Neural progenitor cell (in vitro differentiated cells): Measurements from ENCODE around the gene MGRN1. TPM values are rescaled to one million over a fixed set of nuclear protein-coding genes. Genes with fewer than 3 reads are reported as not detected.

Source experiments
- DNase-seq: peaks from one replicate; pipeline ENCODE4 v3.0.0-alpha.2; 2016; ENCODE audit warnings: low spot score
- H2AFZ ChIP-seq: fragments of 200-600 bp; sonication (generic); replicated peaks from 2 replicates; pipeline ENCODE4 v1.6.1; 2016; ENCODE audit warnings: antibody characterized with exemption
- H3F3A ChIP-seq: fragments of 200-600 bp; sonication (generic); 2 replicates; pipeline ENCODE4 v1.6.1; 2016; ENCODE audit warnings: antibody characterized with exemption, low read depth
- H3K27ac ChIP-seq: fragments of 200-600 bp; sonication (generic); 2 replicates; pipeline ENCODE4 v1.5.1; 2016; ENCODE audit warnings: mild to moderate bottlenecking
- H3K27me3 ChIP-seq: fragments of 200-600 bp; sonication (generic); 2 replicates; pipeline ENCODE4 v1.6.1; 2016; ENCODE audit warnings: mild to moderate bottlenecking, moderate library complexity
- H3K36me3 ChIP-seq: fragments of 200-600 bp; sonication (generic); 2 replicates; pipeline ENCODE4 v1.5.1; 2016
- H3K4me1 ChIP-seq: fragments of 200-600 bp; sonication (generic); 2 replicates; pipeline ENCODE4 v1.6.1; 2016; ENCODE audit warnings: mixed run types
- H3K4me2 ChIP-seq: fragments of 200-600 bp; sonication (generic); 2 replicates; pipeline ENCODE4 v1.6.1; 2016
- H3K4me3 ChIP-seq: fragments of 200-600 bp; sonication (generic); 2 replicates; pipeline ENCODE4 v1.5.1; 2016
- H3K79me2 ChIP-seq: fragments of 200-600 bp; sonication (generic); 2 replicates; pipeline ENCODE4 v1.6.1; 2016; ENCODE audit warnings: low read depth
- H3K9ac ChIP-seq: fragments of 200-600 bp; sonication (generic); 2 replicates; pipeline ENCODE4 v1.6.1; 2016
- H3K9me3 ChIP-seq: fragments of 200-600 bp; sonication (generic); 2 replicates; pipeline ENCODE4 v1.5.1; 2016; ENCODE audit warnings: low read depth
- H4K20me1 ChIP-seq: fragments of 200-600 bp; sonication (generic); 2 replicates; pipeline ENCODE4 v1.6.1; 2016; ENCODE audit warnings: low read depth
- H3K27ac Mint-ChIP-seq: 3 replicates; pipeline ENCODE4 v1.8.0; 2021; ENCODE audit warnings: mixed read lengths
- H3K27me3 Mint-ChIP-seq: 2 replicates; pipeline ENCODE4 v1.8.0; 2022; ENCODE audit warnings: low read depth, mild to moderate bottlenecking, inconsistent platforms, moderate library complexity, mixed read lengths; ENCODE audit not compliant: insufficient read depth
- H3K36me3 Mint-ChIP-seq: 3 replicates; pipeline ENCODE4 v1.8.0; 2021; ENCODE audit warnings: mixed read lengths
- H3K4me1 Mint-ChIP-seq: 3 replicates; pipeline ENCODE4 v1.8.0; 2021; ENCODE audit warnings: mixed read lengths
- H3K4me3 Mint-ChIP-seq: 3 replicates; pipeline ENCODE4 v1.8.0; 2021; ENCODE audit warnings: mild to moderate bottlenecking, moderate library complexity, mixed read lengths
- H3K9me3 Mint-ChIP-seq: 3 replicates; pipeline ENCODE4 v1.8.0; 2020; ENCODE audit warnings: mixed read lengths
- CTCF ChIP-seq: fragments of 200-600 bp; sonication (generic); IDR thresholded peaks from 2 replicates; pipeline ENCODE4 v1.5.1; 2017; ENCODE audit warnings: antibody characterized with exemption, mild to moderate bottlenecking
- EZH2 ChIP-seq: fragments of 200-600 bp; sonication (generic); IDR thresholded peaks from 2 replicates; pipeline ENCODE4 v1.6.1; 2017; ENCODE audit warnings: antibody characterized with exemption, mild to moderate bottlenecking, moderate library complexity
- EZH2phosphoT487 ChIP-seq: fragments of 200-600 bp; sonication (generic); IDR thresholded peaks from 2 replicates; pipeline ENCODE4 v1.6.1; 2017; ENCODE audit warnings: antibody characterized with exemption
- total RNA-seq: library from RNA; depleted of rRNA; stranded (reverse); fragments of >200 nt; gene quantifications from 2 replicates; pipeline ENCODE4 v1.2.3, GENCODE V29; 2015; ENCODE audit warnings: low replicate concordance

The MGRN1 gene
- total RNA-seq, 1 donor from 2014 or later = 17.5 TPM

DNA sequence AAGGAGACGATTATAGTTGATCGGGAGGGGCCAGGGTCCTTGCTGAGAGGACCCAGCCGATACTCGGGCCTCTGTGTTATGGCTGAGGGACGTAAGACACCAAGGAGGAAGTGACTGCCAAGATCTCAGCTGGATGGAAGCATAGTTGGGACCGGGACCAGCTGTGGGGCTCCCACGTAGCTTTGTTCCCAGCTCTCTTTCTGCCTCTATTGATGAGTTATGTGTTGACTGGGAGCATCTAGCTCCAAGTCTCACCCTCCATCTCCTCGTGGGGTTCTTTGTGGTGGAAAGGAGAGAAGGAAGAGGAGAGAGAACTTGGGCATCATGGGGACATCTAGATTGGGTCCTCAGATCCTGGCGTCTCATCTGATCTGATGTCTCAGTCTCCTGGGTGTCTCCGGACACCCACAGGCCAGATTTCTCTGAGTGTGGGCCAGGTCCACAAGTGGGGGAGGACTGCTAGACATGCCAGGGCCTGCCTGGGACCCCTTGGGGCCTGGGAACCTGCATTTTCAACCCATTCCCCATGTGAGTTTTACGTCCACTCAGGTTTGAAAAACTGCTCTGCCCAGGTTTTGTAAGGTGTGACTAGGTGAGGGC is 1.0 kb downstream of the MGRN1 start:
- peak overlapping the region; percentile 99 for H3K4me3 Mint-ChIP-seq
- Histone ChIP-seq H3K27ac (no peak overlapping the region), H3K79me2 (peaks cover 56% of the 10 kb centered on the region)

GRCh38 chr16:4626396-4626795 is 1.8 kb downstream of the MGRN1 start:
- Histone ChIP-seq H3F3A (peaks cover 14% of the 10 kb centered on the region), H3K4me3 (no peak overlapping the region), H3K36me3 (no peaks in the 10 kb centered on the region), H3K4me2 (no peak overlapping the region), H3K27me3 (no peaks in the 10 kb centered on the region), H3K9me3 (no peaks in the 10 kb centered on the region), H4K20me1 (peaks cover 43% of the 10 kb centered on the region), H3K9ac (no peak overlapping the region), H3K27ac (no peak overlapping the region), H3K4me1 (peaks cover 7% of the 10 kb centered on the region), H3K79me2 (peaks cover 63% of the 10 kb centered on the region), H2AFZ (no peak overlapping the region)
- peak; percentile 1 for DNase-seq
- Mint-ChIP-seq H3K36me3 (peaks cover 25% of the 10 kb centered on the region), H3K9me3 (peaks cover 12% of the 10 kb centered on the region), H3K27me3 (peaks cover 8% of the 10 kb centered on the region), H3K4me3 (peak overlapping the region; percentile 99), H3K4me1 (peaks cover 22% of the 10 kb centered on the region), H3K27ac (no peak overlapping the region)
- no peak for TF ChIP-seq EZH2
- TF ChIP-seq EZH2phosphoT487 = no peak
- TF ChIP-seq CTCF = no peak

More for the DNA sequence above, 1.0 kb downstream of the MGRN1 start:
- DNase-seq = peak; percentile 3
- H3K4me3 ChIP-seq = peak overlapping the region; percentile 91
- TF ChIP-seq EZH2phosphoT487 = no peak
- no peak for TF ChIP-seq EZH2
- no peak for TF ChIP-seq CTCF
- H3K9ac ChIP-seq = no peak overlapping the region
- H3K36me3 ChIP-seq = no peaks in the 10 kb centered on the region
- peaks cover 18% of the 10 kb centered on the region for H3K36me3 Mint-ChIP-seq
- peaks cover 14% of the 10 kb centered on the region for H3F3A ChIP-seq
- H2AFZ ChIP-seq = peak overlapping the region; percentile 75
- no peaks in the 10 kb centered on the region for H3K27me3 ChIP-seq
- H3K27me3 Mint-ChIP-seq = peaks cover 4% of the 10 kb centered on the region
- H3K9me3 ChIP-seq = no peaks in the 10 kb centered on the region
- H3K4me1 ChIP-seq = peaks cover 7% of the 10 kb centered on the region
- H3K9me3 Mint-ChIP-seq = peaks cover 5% of the 10 kb centered on the region
- peaks cover 36% of the 10 kb centered on the region for H4K20me1 ChIP-seq
- peak overlapping the region; percentile 86 for H3K4me2 ChIP-seq
- peak overlapping the region; percentile 99 for H3K27ac Mint-ChIP-seq
- H3K4me1 Mint-ChIP-seq = peaks cover 22% of the 10 kb centered on the region

DNA sequence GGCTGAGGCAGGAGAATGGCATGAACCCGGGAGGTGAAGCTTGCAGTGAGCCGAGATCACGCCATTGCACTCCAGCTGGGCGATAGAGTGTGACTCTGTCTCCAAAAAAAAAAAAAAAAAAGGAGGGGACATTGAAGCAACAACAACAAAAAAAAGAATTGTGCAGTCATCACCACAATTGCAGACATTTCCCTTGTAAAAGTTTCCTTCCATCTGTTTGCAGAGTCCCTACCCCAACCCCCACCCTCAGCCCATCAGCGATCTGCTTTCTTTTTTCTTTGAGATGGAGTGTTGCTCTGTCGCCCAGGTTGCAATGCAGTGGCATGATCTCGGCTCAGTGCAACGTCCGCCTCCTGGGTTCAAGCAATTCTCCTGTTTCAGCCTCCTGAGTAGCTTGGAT is 3.7 kb downstream of the MGRN1 start:
- H3K9me3 ChIP-seq = no peaks in the 10 kb centered on the region
- H3K36me3 ChIP-seq = no peaks in the 10 kb centered on the region
- H3K4me3 Mint-ChIP-seq = no peak overlapping the region
- peaks cover 14% of the 10 kb centered on the region for H3F3A ChIP-seq
- no peak for DNase-seq
- no peak for TF ChIP-seq CTCF
- no peak for TF ChIP-seq EZH2phosphoT487
- TF ChIP-seq EZH2 = no peak
- peaks cover 7% of the 10 kb centered on the region for H3K4me1 ChIP-seq
- no peak overlapping the region for H2AFZ ChIP-seq
- peaks cover 49% of the 10 kb centered on the region for H4K20me1 ChIP-seq
- peaks cover 30% of the 10 kb centered on the region for H3K36me3 Mint-ChIP-seq
- peaks cover 22% of the 10 kb centered on the region for H3K4me1 Mint-ChIP-seq
- no peak overlapping the region for H3K4me3 ChIP-seq
- H3K79me2 ChIP-seq = peaks cover 76% of the 10 kb centered on the region
- H3K4me2 ChIP-seq = no peak overlapping the region
- peaks cover 8% of the 10 kb centered on the region for H3K27me3 Mint-ChIP-seq
- no peak overlapping the region for H3K27ac Mint-ChIP-seq
- peaks cover 15% of the 10 kb centered on the region for H3K9me3 Mint-ChIP-seq
- H3K27me3 ChIP-seq = no peaks in the 10 kb centered on the region
- no peak overlapping the region for H3K27ac ChIP-seq
- no peak overlapping the region for H3K9ac ChIP-seq
